ENCODE measurements around the gene SPDYE8. TPM values are rescaled to one million over a fixed set of nuclear protein-coding genes. Genes with fewer than 3 reads are reported as not detected.
"Not testable (repeated sequence)": the region's sequence is repeated elsewhere in the genome, so short reads cannot be mapped to it uniquely, and the experiment has no call there.

Gene SPDYE8
- total RNA-seq = 0.10 TPM

DNA sequence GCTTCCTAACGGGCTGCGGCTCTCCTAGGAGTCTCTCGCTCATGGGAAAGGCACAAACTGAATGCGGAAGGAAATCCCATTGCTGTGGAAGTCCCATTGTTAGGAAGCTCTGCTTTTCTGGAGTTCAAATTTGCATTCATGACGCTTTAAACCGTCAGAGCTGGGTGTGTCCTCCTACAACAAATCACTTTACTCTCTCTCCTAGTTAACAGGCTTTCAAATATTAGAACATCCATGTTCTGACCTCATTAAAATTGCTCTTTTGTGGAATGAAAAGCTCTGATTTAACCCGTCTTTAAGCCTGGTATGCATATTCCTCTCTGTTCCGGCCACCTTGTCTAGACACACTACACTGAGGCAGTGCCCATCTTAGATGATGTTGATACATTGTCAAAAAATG lies at the start of gene SPDYE8:
SPDYE8 (minus strand) TSS at position 101 of the 400 bp plus-strand sequence. CDS start 1,800 bp downstream, outside the sequence.
- not testable (repeated sequence) for DNase-seq

GRCh38 chr7:73057811-73058210 lies 28.2 kb upstream of the SPDYE8 start, which contains the start of gene SPDYE11:
TSS of gene SPDYE11 (minus strand) at chr7:73057911. CDS start at chr7:73056111, 1,800 bp downstream.
- not testable (repeated sequence) for DNase-seq

GRCh38 chr7:73006491-73006890 lies 23.1 kb downstream of the SPDYE8 start:
- not testable (repeated sequence) for DNase-seq

DNA sequence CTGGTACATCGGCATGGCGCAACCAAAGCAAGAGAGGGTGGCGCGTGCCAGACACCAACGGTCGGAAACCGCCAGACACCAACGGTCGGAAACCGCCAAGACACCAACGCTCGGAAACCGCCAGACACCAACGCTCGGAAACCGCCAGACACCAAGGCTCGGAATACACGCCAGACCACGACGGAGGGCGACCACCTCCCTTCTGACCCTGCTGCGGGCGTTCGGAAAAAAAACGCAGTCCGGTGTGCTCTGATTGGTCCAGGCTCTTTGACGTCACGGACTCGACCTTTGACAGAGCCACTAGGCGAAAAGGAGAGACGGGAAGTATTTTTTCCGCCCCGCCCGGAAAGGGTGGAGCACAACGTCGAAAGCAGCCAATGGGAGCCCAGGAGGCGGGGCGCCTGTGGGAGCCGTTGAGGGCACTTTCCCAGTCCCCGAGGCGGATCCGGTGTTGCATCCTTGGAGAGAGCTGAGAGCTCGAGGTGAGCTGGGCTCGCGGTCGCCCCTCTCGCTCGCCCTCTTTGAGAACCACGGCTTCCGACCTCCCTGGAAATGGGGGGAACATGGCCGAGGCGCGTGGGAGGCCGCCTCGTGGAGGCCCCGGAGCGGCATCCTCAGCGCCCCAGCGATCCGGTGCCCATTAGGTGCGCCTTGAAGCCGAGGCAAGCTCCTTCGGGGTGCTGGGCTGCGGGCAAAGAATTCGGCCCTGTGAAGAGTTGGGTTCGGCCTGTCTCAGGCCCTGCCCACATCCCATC lies 23.7 kb downstream of the SPDYE8 start:
- not testable (repeated sequence) for DNase-seq

GRCh38 chr7:73005356-73005692 lies 24.2 kb downstream of the SPDYE8 start:
- not testable (repeated sequence) for DNase-seq

DNA sequence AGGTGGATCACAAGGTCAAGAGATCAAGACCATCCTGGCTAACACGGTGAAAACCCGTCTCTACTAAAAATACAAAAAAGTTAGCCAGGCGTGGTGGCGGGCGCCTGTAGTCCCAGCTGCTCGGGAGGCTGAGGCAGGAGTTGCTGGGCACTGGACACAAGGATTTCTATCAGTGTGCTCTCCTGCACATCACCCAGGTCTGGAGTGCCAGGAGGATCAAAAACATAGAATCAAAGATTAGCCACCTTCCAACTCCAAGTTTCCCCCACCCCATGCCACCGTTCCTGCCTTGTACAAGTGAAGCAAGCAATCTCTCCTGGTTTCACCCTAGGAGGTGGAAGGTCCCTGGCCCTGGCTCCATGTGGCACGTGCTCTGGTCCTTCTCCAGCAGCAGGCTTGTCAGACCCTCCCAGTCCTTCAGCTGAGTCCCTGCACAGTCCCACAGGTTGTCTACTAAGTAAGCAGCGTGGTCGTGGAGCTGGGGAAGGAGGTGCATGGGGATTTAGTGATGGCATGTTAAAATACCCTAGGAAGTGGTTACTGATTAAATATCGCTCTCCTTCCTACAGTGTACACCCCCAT lies 31.6 kb downstream of the SPDYE8 start:
- not testable (repeated sequence) for DNase-seq

- not testable (repeated sequence) for DNase-seq
These were observed 32.1 kb downstream of the SPDYE8 start for GRCh38 chr7:72997447-72997846.

GRCh38 chr7:72995484-72995883 lies 34.1 kb downstream of the SPDYE8 start:
- not testable (repeated sequence) for DNase-seq

DNA sequence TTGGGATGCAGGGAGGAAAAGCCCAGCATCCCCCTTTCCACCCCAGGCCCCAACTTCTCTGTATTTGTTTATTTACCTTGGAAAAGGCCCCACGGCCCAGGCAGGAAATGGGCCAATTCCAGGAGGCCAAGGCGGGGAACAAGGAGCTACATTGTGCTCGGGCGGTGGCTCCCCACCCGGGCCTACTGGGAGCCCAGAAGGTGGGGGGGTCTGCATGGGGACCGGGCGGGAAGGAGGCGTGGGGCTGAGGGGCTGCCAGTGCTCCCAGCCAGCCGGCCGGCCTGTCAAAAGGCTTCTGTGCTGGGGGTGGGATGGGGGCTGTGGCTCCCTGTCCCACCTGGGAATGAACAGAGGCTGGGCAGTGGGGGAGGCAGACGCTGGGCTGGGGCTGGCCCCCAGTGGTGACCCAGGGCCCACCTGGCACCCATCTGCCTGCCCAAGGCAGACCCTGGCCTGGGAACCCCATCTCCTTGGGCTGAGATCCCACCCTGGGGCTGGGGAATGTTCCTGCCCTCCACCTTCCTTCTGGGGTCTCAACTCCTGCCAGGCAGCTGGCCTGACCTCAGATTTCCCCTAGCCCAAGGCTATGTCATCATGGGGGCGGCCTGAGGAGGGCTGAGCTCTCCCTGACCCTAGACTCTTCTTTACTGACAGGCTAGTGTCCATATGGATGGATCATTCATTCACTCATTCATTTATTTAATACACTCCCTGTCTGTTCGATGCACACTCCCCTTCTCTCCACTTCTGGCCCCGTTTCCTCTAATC lies 39.2 kb downstream of the SPDYE8 start:
- not testable (repeated sequence) for DNase-seq

- DNase-seq = not testable (repeated sequence)
These were observed 47.5 kb downstream of the SPDYE8 start for GRCh38 chr7:72982084-72982483.

DNA sequence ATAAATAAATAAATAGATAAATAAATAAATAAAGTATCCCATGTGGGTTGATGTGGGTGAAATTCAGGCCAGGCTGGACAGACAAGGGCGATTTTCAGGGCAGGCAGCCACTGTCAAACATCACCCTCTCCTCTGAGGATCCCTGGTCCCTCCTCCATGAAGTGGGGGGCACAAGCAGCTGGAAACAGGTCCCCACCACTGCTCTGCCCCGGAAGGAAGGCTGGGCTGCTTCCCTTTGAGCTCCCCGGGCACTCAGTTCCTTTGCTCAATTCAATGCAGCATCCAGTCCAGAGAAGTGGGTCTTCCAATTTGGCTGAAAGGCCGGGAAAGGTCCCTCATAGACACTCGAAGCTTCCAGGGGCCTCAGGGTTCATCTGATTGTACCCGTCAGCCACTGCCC lies 49.2 kb downstream of the SPDYE8 start:
- not testable (repeated sequence) for DNase-seq

DNA sequence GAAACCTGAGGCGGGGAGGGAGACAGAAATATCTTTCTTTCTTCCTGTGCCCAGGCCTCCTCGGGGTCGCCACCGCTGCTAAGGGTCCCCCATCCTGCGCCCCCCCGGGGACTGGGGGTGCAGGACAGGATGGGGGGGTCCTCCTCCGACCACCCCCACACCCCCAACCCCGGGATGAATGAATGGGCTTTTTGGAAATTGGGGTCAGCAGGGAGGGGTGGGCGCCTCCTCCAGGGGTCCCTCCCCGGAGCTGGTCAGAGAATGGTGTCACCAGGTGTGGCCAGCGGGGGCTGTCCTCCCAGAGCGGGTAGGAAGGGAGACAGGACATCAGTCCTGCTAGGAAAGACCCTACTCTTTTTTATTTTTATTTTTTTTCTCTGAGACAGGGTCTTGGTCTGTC lies 53.1 kb downstream of the SPDYE8 start:
- not testable (repeated sequence) for DNase-seq

DNA sequence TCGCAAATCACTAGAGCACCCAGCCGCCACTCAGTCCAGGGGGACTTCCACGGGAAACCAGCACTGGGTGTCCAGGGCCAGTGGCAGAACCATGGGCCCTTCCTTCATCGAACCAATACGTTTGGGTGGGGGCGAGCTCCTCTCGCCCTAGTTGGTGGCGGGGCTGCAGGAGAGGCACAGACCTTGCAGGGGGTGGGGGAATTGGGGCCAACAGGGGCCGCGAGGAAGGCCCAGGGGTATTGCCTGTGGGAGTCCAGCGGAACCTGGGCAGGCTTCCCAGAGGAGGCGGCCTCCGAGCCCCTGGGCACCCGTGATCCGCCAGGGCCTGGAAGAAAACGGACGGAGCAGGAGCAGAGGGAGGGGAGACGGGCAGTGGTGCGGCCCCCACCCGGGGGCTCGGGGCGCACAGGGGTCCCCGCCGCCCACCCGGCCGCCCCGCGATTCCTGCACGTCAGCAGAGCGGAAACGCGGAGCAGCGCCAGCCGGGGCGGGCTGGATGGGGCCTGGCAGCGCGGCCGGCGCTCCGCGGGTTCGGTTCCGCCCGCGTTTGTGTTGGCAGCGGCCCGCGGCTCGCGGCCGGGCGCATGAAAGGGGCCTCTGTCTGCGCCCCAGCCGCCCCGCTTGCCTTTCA lies 53.8 kb downstream of the SPDYE8 start:
- not testable (repeated sequence) for DNase-seq

- DNase-seq = not testable (repeated sequence)
These were observed 54.8 kb downstream of the SPDYE8 start for GRCh38 chr7:72974781-72975180.

- DNase-seq = not testable (repeated sequence)
These were observed 58.1 kb downstream of the SPDYE8 start for GRCh38 chr7:72971505-72971904.

Small RNA genes within 50 kb of the gene (small RNA-seq; reads per million reads assigned to genes)
- gene RF00019 (ENCODE audit: low replicate concordance) = not detected

Other genes with a start within 250 kb of the SPDYE8 start
- 4.5 TPM for gene TYW1B, start 201.6 kb downstream of the SPDYE8 start, total RNA-seq
- 9.6 TPM for gene POM121, start 104.7 kb downstream of the SPDYE8 start, total RNA-seq
- gene TRIM74, start 60.3 kb downstream of the SPDYE8 start, total RNA-seq = not detected
- gene SPDYE11, start 28.1 kb upstream of the SPDYE8 start, total RNA-seq = 0.10 TPM
- gene SPDYE9, start 56.3 kb upstream of the SPDYE8 start, total RNA-seq = 0.10 TPM

Data from skin of body (tissue), 3 donors.